HepG2 (cell line): Measurements from ENCODE around the gene C1QL4. TPM values are rescaled to one million over a fixed set of nuclear protein-coding genes. Genes with fewer than 3 reads are reported as not detected.

Experiments used
- ATF7-NPFF ChIP-seq: sonication (generic); formaldehyde crosslinking; IDR thresholded peaks from 2 replicates; pipeline ENCODE4 v1.8.1; 2023; ENCODE audit warnings: mild to moderate bottlenecking, low read depth, missing genetic modification reagents, moderate library complexity
- ETV5 ChIP-seq: IDR thresholded peaks from 2 replicates; pipeline ENCODE4 v1.6.1; 2018; ENCODE audit warnings: missing biosample characterization, missing genetic modification reagents, inconsistent platforms, borderline replicate concordance
- FOXA3 ChIP-seq: IDR thresholded peaks from 2 replicates; pipeline ENCODE4 v1.6.1; 2016; ENCODE audit warnings: missing genetic modification reagents, missing compliant biosample characterization
- HNRNPL ChIP-seq: fragments of 200-400 bp; formaldehyde crosslinking; IDR thresholded peaks from 2 replicates; pipeline ENCODE4 v1.6.1; 2017; ENCODE audit warnings: mild to moderate bottlenecking, low read depth, low read length
- KMT2A ChIP-seq: sonication (generic); formaldehyde crosslinking; IDR thresholded peaks from 2 replicates; pipeline ENCODE4 v1.4.0; 2020; ENCODE audit warnings: missing genetic modification reagents
- MAX ChIP-seq: IDR thresholded peaks from 2 replicates; pipeline ENCODE4 v1.6.1; 2012; ENCODE audit warnings: inconsistent platforms
- MYNN ChIP-seq: sonication (generic); formaldehyde crosslinking; IDR thresholded peaks from 2 replicates; pipeline ENCODE4 v1.4.0; 2020; ENCODE audit warnings: mild to moderate bottlenecking, low read depth, missing genetic modification reagents
- POLR2AphosphoS2 ChIP-seq: IDR thresholded peaks from 2 replicates; pipeline ENCODE4 v1.6.1; 2011; ENCODE audit warnings: low read depth, low read length, improper control_type of control experiment
- PRPF4 ChIP-seq: fragments of 200-400 bp; formaldehyde crosslinking; IDR thresholded peaks from 2 replicates; pipeline ENCODE4 v1.6.1; 2016; ENCODE audit warnings: low read length, low read depth; ENCODE audit not compliant: poor library complexity, severe bottlenecking
- SP140L ChIP-seq: sonication (generic); formaldehyde crosslinking; IDR thresholded peaks from 2 replicates; pipeline ENCODE4 v1.4.0; 2020; ENCODE audit warnings: missing genetic modification reagents, borderline replicate concordance
- THAP8 ChIP-seq: sonication (generic); formaldehyde crosslinking; IDR thresholded peaks from 2 replicates; pipeline ENCODE4 v1.5.1; 2020; ENCODE audit warnings: missing genetic modification reagents, mild to moderate bottlenecking, borderline replicate concordance
- ZBTB2 ChIP-seq: sonication (generic); formaldehyde crosslinking; IDR thresholded peaks from 2 replicates; pipeline ENCODE4 v1.8.0; 2022; ENCODE audit warnings: low read depth, missing genetic modification reagents
- ZFP82 ChIP-seq: sonication (generic); formaldehyde crosslinking; IDR thresholded peaks from 2 replicates; pipeline ENCODE4 v1.5.1; 2020; ENCODE audit warnings: mild to moderate bottlenecking, missing genetic modification reagents, borderline replicate concordance
- ZNF232 ChIP-seq: sonication (generic); formaldehyde crosslinking; IDR thresholded peaks from 2 replicates; pipeline ENCODE4 v1.4.0; 2020; ENCODE audit warnings: missing genetic modification reagents, borderline replicate concordance
- ZNF432 ChIP-seq: sonication (generic); formaldehyde crosslinking; IDR thresholded peaks from 2 replicates; pipeline ENCODE4 v1.5.0; 2020; ENCODE audit warnings: missing genetic modification reagents, mild to moderate bottlenecking, borderline replicate concordance
- ZNF564 ChIP-seq: sonication (generic); formaldehyde crosslinking; IDR thresholded peaks from 2 replicates; pipeline ENCODE4 v1.8.1; 2023; ENCODE audit warnings: mild to moderate bottlenecking, missing genetic modification reagents
- ZNF569 ChIP-seq: sonication (generic); formaldehyde crosslinking; IDR thresholded peaks from 2 replicates; pipeline ENCODE4 v1.5.0; 2020; ENCODE audit warnings: mild to moderate bottlenecking, missing genetic modification reagents, moderate library complexity, borderline replicate concordance
- ZNF703 ChIP-seq: sonication (generic); formaldehyde crosslinking; IDR thresholded peaks from 2 replicates; pipeline ENCODE4 v1.5.1; 2020; ENCODE audit warnings: missing genetic modification reagents, mild to moderate bottlenecking, moderate library complexity, borderline replicate concordance
- ZNF75D ChIP-seq: sonication (generic); formaldehyde crosslinking; IDR thresholded peaks from 2 replicates; pipeline ENCODE4 v1.8.1; 2023; ENCODE audit warnings: missing genetic modification reagents, mild to moderate bottlenecking, borderline replicate concordance
- polyA plus RNA-seq, 8 experiments: library from polyadenylated mRNA; depleted of rRNA in 3 of 8; stranded (reverse) in 7 of 8; unstranded in 1 of 8; fragments of >200 nt; fragmentation: Illumina TruSeq in 4 of 8; extraction: Trizol in 4 of 8; gene quantifications; 2 replicates each; pipeline versions ENCODE4 v1.2.1 to v1.2.3, GENCODE V29; 2011 to 2016; ENCODE audit warnings: low read depth in 4 of 8, missing spikeins in 1 of 8, mixed read lengths in 1 of 8; ENCODE audit not compliant: insufficient read depth in 1 of 8
- total RNA-seq, 5 experiments: library from RNA; depleted of rRNA; stranded (reverse); fragments of >200 nt; fragmentation: Illumina TruSeq; extraction: Trizol; gene quantifications; 2 replicates each; pipeline ENCODE4 v1.2.3, GENCODE V29; 2016; ENCODE audit warnings: low read depth in 1 of 5
- TF ChIP-seq, protein P1 (sequence below): sonication (generic); formaldehyde crosslinking; IDR thresholded peaks from 2 replicates; pipeline ENCODE4 v1.5.1; 2020; ENCODE audit warnings: missing genetic modification reagents, mild to moderate bottlenecking, borderline replicate concordance
- TF ChIP-seq, protein P2 (sequence below): sonication (generic); formaldehyde crosslinking; IDR thresholded peaks from 2 replicates; pipeline ENCODE4 v1.9.0; 2021; ENCODE audit warnings: missing genetic modification reagents, mild to moderate bottlenecking, borderline replicate concordance

Gene C1QL4
- total and polyA plus RNA-seq, 2 of the 13 experiments (the other 11 are each of a cell fraction or from before 2014, with no cell fraction given) = 0.03 TPM; not detected in 1

DNA sequence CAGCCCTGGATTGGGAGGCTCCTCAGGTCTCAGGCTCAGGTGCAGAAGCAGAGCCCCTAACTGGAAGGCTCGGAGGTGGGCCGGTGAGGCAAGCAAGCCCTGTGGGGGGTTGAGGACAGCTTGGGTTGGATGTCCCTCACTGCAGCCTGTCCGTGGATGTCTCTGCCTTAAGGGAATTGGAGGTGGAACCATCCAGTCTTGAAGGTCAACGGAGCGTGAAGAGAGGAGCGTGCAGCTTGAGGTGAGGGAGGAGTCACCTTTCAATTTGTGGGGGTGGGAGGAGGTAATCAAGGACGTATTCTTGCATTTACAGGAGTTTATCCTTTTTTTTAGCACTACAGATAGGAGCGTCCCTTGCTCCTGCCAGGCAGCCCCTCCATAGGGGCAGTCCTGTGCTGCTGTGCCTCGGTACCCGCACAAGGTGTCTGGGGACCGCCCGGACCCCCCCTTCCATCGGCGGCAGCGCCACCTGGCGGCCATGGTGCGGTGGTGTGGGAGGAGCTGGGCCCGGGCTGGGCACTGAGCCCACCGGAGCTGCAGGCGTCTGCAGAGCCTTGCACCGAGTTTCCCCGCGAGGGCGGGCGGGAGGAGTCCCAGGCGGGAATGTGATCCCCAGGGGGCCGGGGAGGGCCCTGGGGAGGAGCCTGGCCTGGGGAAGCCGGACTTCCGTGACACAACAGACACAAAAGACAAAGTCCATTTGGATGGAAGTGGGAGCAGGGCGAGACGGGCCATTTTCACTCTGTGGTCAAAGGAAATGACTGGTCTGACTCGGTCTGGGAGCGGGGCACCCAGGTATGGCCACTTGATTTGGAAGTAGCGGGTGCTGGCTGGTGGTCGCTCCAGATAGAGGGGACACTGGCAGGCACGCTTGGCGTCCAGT lies 10.6 kb upstream of the C1QL4 start (continued):
- TF ChIP-seq ZFP82 (CRISPR knock-in tag) (peak; percentile 77; the same call in 1 of the 2 replicates), ZNF75D (CRISPR knock-in tag) (no peak), ZNF569 (CRISPR knock-in tag) (0 out of 2 replicates have a peak, but pooled peaks have one; percentile 35), ZNF703 (CRISPR knock-in tag) (peak; percentile 34; the same call in 1 of the 2 replicates), ZNF232 (CRISPR knock-in tag) (peak; percentile 90), ATF7-NPFF (CRISPR knock-in tag) (no peak), PRPF4 (no peak), KMT2A (CRISPR knock-in tag) (peak; percentile 59; the same call in 1 of the 2 replicates), ETV5 (CRISPR knock-in tag) (peak; percentile 92), ZBTB2 (peak; percentile 85), SP140L (CRISPR knock-in tag) (no peak), THAP8 (CRISPR knock-in tag) (0 out of 2 replicates have a peak, but pooled peaks have one; percentile 67), MAX (peak; percentile 79; the same call in 1 of the 2 replicates), FOXA3 (CRISPR knock-in tag) (peak; percentile 66), HNRNPL (0 out of 2 replicates have a peak, but pooled peaks have one; percentile 65), ZNF564 (no peak; the same call in 1 of the 2 replicates), POLR2AphosphoS2 (no peak), ZNF432 (CRISPR knock-in tag) (no peak), MYNN (peak; percentile 37; the same call in 1 of the 2 replicates)
- TF ChIP-seq, protein P1, sequence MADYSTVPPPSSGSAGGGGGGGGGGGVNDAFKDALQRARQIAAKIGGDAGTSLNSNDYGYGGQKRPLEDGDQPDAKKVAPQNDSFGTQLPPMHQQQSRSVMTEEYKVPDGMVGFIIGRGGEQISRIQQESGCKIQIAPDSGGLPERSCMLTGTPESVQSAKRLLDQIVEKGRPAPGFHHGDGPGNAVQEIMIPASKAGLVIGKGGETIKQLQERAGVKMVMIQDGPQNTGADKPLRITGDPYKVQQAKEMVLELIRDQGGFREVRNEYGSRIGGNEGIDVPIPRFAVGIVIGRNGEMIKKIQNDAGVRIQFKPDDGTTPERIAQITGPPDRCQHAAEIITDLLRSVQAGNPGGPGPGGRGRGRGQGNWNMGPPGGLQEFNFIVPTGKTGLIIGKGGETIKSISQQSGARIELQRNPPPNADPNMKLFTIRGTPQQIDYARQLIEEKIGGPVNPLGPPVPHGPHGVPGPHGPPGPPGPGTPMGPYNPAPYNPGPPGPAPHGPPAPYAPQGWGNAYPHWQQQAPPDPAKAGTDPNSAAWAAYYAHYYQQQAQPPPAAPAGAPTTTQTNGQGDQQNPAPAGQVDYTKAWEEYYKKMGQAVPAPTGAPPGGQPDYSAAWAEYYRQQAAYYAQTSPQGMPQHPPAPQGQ (CRISPR knock-in tag) = no peak
- TF ChIP-seq, protein P2, sequence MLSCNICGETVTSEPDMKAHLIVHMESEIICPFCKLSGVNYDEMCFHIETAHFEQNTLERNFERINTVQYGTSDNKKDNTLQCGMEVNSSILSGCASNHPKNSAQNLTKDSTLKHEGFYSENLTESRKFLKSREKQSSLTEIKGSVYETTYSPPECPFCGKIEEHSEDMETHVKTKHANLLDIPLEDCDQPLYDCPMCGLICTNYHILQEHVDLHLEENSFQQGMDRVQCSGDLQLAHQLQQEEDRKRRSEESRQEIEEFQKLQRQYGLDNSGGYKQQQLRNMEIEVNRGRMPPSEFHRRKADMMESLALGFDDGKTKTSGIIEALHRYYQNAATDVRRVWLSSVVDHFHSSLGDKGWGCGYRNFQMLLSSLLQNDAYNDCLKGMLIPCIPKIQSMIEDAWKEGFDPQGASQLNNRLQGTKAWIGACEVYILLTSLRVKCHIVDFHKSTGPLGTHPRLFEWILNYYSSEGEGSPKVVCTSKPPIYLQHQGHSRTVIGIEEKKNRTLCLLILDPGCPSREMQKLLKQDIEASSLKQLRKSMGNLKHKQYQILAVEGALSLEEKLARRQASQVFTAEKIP (CRISPR knock-in tag) = no peak
